Posterior cingulate gyrus (tissue), 11 donors: ENCODE data around the gene DYRK3.
"Not testable (repeated sequence)": the region's sequence is repeated elsewhere in the genome, so short reads cannot be mapped to it uniquely, and the experiment has no call there.

Experiments
- DNase-seq, 10 donors: peaks; one replicate each; pipeline versions ENCODE4 v3.0.0 to v3.0.0-alpha.2; 2020 to 2021; ENCODE audit warnings: mixed read lengths in 3 of 10
- intact Hi-C: fragments of 100-400 bp; cut with DNase I; formaldehyde crosslinking; loops from one replicate; pipeline ENCODE4 v1.15.1; 2023

The DYRK3 gene

DNA sequence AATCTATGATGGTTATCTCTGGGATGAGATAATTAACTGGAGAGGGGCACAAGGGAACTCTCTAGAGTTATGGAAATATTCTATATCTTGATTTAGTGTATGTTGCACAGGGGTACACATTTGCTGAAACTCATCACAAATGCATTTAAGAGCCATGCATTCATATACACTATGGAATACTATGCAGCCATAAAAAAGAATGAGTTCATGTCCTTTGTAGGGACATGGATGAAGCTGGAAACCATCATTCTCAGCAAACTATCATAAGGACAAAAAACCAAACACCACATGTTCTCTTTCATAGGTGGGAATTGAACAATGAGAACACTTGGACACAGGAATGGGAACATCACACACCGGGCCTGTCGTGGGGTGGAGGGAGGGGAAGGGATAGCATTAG, 8.9 kb upstream of the DYRK3 start:
- DNase-seq, intact Hi-C loops: not testable (repeated sequence)

DNA sequence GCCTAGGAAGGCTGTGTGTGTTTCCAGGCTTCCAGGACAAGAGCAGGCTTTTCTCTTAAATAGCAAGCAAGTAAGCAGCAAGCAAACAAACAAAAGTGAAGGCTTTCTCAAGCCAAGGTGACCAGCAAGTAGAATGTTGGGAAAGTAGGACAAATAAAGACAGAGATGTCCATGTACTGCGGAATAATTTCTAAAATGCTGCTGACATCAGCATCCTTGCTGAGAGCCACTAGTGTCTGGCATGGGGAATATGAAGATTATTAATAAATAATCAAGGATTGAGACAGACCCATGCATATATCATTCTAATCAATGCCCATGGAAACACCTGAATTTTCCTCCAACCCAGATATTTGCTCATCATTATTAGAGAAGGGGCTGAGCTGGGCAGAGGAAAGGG, 6.4 kb upstream of the DYRK3 start:
- no peak for DNase-seq
- intact Hi-C loops, result no loop called here

DNA sequence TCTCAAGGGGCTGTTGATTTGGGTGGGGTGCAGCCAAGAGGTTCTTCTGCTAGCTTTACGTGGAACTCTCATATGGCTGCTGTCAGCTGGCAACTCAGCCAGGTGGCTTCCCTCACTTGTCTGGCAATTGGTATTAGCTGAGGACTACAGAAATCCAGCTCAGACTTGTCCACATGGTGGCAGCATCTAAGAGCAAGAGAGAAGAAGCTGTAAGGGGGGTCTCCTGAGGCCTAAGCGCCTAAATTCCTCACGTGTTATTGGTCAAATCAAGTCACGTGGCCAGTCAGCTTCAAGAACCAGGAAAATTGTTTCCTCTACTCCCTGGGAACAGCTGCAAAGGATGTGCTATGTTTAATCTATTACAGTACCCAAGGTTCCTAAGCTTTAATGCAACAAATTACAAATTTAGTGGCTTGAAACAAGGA, 4.2 kb upstream of the DYRK3 start:
- intact Hi-C loops, result loop anchor here (5.0 kb wide), 1 partner anchor 866 kb away; the partner anchor contains the start of gene CR1
- DNase-seq, result peak in 3 of 10 donors; percentile 6 to 29 (median 12)

DNA sequence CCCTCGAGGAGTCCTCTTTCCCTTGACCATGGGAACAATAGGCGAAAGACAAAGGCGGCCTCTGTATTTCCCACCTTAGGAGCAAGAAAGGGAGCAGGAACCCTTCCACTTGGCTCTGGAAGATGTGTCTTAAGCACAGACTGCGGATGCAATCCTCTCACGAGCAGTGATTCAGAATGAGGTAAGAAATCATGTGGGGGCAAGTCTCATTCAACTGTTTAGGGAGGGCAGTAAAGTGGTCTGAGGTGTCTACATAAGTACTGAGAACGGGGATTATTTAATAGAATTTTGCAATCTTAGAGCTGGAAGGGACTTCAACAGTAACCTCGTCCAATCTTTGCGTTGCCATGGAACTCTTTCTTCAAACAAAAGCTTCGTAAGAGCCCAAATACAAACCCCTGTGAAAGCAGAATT, 1.6 kb upstream of the DYRK3 start:
- no peak for DNase-seq
- intact Hi-C loops, result loop anchor here (1.0 to 5.0 kb wide), 4 partner anchors 31 to 864 kb away; partner anchors contain the start of gene CR1

DNA sequence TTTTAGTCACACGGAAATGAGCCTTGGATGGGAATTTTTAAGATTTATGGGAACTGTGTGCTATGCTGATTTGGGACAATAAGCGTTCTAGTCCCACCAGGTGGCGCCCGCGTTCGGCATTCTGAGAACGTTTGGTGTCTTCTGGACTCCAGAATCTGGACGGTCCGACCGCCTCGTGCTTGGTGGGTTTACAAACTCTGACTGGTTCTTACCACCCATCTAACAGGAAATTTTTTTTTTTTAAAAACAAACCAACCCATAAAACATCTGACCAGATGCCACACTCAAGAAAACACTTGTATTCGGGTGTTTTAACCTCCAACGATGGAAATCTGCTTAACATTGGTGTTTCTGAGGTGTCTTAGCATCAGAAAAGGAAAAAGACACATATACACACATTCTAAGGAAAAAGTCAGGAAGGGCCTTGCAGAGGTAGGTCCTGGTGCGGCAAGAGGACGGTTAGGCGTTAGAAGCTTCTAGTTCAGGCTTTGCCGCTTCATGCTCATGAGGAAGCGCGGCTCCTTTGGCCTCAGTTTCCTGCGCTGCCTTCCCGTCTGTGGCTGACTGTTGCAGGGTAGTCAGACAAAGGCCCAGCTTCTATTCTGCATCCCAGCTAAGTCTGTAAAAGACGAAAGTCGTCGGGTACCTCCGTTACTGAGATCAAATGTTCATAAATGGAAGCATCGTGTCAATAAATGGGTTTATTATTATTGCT, 814 bp upstream of the DYRK3 start:
- peak; percentile 80 to 98 (median 94) for DNase-seq
- intact Hi-C loops, result loop anchor here (1.0 to 5.0 kb wide), 4 partner anchors 30 to 863 kb away; partner anchors contain the start of gene CR1

DNA sequence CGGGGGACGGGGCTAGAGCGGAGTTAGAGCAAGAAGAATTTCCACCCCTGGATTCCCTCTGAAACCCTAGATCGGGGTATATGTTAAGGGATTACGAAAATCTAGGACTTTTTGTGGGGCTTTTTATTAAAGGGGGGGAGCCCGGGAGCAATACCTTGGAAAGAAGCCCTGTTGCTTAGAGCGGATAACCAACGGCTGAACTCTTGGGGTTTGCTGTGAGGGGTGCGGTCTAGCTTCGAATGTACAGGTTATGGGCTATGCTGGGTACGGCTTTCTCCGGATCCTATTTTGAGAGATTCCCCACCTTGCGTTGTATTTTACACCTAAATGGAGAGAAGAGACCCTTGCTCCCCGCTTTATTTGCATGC, 626 bp downstream of the DYRK3 start:
- DNase-seq, result no peak
- intact Hi-C loops, result loop anchor here (2.0 kb wide), 2 partner anchors 277 to 347 kb away; no protein-coding TSS in a partner anchor

DNA sequence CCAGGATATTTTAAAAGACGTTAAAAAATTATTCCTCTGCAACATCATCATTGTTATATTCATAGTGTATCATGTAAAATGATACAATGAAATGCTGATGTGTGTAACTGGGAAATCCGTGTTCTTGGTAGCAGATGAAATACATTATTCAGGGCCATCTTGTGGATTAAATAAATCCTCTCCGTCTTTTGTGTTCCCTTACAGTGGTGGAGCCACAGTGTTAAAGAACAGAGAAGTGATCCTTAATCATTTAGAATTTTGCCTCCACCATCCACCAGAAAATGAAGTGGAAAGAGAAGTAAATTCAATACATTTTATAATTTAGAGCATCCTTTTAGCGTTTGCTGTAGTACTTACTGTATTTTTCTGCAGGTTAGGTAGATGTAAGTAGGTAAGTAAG, 1.3 kb downstream of the DYRK3 start:
- DNase-seq, result no peak
- intact Hi-C loops, result no loop called here

DNA sequence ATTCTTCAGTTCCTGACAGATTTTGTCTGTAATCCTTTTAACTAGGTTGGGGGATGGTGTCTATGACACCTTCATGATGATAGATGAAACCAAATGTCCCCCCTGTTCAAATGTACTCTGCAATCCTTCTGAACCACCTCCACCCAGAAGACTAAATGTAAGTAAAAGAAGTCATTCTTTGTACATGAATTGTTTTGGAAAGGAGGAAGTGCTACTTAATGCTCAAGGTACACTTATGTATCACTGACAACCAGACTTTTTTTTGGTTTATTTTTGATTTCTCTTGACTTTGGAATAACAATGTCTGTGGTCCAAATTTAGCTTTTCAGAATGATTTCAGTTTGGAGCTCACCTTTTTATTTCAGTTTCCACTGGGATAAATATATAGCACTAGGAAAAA, 2.3 kb downstream of the DYRK3 start:
- DNase-seq, result no peak
- intact Hi-C loops, result no loop called here

DNA sequence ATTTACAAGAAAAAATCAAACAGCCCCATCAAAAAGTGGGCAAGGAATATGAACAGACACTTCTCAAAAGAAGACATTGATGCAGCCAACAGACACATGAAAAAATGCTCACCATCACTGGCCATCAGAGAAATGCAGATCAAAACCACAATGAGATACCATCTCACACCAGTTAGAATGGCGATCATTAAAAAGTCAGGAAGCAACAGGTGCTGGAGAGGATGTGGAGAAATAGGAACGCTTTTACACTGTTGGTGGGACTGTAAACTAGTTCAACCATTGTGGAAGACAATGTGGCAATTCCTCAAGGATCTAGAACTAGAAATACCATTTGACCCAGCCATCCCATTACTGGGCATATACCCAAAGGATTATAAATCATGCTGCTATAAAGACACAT, 6.7 kb downstream of the DYRK3 start:
- DNase-seq, intact Hi-C loops: not testable (repeated sequence)

DNA sequence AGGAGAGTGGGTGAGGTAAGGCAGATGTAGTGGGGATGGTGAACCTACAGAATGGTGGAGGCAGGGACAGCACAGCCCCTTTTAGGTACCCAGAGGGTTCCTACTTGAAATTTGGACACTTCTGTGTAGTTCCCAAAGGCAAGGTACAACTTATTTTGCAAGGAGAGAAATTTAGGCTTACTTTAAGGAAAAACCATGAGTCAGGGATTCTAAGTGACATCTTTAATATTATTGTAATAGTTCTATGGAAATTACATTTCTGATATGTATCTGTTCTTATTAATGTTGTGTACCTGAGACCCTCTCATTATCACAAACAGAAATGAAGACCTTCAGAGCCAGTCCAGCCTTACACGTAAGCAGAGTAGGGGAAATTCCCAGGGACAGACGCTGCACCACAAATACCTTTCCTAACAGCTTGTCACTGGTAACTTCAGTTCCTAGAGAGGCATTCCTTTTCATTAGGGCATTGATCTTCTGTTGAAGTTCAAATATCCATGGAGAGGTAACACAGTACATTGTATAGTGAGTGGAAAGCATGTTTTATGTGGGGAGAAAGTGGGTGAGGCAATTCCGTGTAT, 7.9 kb downstream of the DYRK3 start:
- intact Hi-C loops, result no loop called here

DNA sequence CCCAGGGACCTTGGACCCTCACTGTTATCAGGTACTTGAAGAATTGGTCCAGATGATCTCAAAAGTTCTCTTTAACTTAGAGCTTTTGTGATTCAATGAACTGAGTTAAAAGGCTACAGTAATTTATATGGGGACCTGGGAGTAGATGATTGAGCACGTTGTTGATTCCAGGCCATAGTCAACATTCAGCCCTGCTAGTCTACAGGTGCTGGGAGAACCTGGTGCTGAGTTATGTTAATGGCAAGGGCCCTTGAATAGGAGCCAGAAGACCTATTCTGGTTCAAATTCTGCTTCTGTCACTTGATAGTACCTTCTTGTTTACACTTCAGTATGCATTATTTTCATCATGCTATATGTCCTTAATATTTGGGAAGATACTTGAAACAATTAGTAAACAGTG, 11.2 kb downstream of the DYRK3 start:
- no peak for DNase-seq
- intact Hi-C loops, result no loop called here

More for the DNA sequence above, 7.9 kb downstream of the DYRK3 start:
- no peak for DNase-seq

DNA sequence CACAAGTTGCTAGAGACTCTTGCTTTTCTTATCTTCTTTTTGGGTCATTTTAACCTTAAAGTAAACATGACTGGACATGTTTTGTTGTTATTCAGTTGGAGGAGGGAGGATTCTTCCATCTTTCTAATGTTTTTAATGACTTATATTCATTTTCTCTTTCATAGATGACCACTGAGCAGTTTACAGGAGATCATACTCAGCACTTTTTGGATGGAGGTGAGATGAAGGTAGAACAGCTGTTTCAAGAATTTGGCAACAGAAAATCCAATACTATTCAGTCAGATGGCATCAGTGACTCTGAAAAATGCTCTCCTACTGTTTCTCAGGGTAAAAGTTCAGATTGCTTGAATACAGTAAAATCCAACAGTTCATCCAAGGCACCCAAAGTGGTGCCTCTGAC, 11.9 kb downstream of the DYRK3 start:
- no peak for DNase-seq
- intact Hi-C loops, result no loop called here

DNA sequence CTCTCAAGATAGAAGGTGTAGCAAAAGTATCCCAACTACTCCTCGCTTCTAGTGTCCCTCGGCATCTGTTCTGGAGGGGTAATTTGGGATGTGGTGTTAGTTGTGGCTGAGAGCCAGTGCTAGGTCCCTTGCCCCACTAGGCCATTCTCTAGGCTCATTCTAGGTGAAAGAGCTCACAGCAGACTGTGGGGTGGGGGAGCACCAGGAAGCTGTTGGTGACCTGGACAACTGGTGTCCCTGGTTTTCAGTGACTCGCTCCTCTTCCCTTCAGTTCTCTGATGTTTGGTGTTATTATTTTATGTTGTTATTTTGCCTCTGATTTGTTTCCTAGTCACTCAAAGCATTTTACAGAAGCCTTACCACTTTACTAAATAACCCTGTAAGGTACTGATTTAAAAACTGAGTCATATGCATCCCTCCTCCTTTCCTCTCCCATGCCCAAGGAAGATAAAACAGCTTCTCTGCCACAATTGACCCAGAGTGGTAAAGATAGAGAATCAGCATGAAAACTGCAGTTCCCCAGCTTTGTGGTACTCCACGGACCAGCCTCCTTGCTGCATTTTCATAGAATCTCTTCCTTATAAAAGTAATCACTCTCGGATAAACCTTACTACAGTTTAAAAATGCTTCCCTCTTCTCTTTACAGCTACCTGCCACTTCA, 14.1 kb downstream of the DYRK3 start:
- intact Hi-C loops, result no loop called here
- no peak for DNase-seq

DNA sequence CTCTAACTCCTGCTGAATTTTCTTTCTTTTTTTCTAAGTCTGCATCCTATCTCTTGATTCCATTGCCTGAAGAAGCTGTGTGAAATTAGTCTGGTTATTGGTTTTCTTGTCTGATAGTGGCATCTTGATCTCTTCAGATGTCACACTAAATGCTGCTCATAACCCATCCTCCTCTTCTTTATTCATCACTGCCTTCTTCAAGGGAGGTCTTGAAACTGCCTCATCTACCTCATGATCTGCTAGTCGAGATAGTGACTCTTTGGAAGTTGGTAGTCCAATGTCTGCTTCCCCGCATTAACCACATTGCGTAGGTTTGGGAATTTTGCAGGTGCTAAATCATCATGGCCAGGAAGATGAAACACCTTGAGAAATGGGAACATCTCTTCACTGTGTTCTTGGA, 15.7 kb downstream of the DYRK3 start:
- intact Hi-C loops, result no loop called here
- DNase-seq, result no peak

DNA sequence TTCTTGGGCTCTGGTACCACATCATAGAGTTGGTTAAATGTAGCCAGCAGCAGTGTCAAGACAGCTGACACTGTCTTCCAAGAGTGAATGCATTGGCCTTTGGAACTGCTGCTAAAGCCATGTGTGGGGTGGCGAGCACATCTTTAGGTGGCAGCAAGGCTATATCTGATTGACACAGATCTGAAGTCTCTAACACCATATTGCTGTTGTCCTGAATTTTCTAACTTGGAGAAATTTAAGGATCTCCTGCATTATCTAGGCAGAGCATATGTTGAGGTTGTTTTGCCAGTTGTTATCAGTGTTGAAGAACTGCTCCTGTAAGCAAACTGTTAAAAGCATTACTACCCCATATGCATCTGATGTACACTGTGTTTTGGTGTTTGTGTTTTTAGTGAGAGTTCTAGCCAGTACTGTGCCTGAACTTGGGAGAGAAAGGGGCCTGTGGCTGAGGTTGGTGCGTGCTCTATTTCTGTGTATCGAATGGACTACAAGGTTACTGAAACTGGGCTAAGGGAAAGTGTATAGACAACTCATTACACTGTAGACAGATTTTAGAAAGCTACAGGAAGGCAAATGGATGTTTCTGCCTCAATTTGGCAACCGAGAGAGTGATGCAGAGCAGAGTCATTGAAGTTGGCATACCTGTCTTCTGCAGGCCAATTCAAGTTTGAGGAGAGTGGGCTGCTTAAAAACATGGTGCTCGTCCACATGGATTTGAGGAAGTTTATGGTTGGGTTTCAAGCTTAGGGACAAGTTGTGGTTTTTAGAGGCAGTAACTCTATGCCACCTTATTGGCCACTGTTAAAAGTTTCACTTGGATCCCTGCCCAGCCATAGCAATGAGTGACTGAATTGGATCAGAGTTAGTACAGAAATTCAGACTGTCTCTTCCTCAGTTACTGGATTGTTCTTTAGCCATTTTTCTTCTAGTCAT, 16.9 kb downstream of the DYRK3 start:
- DNase-seq, result no peak
- intact Hi-C loops, result no loop called here

DNA sequence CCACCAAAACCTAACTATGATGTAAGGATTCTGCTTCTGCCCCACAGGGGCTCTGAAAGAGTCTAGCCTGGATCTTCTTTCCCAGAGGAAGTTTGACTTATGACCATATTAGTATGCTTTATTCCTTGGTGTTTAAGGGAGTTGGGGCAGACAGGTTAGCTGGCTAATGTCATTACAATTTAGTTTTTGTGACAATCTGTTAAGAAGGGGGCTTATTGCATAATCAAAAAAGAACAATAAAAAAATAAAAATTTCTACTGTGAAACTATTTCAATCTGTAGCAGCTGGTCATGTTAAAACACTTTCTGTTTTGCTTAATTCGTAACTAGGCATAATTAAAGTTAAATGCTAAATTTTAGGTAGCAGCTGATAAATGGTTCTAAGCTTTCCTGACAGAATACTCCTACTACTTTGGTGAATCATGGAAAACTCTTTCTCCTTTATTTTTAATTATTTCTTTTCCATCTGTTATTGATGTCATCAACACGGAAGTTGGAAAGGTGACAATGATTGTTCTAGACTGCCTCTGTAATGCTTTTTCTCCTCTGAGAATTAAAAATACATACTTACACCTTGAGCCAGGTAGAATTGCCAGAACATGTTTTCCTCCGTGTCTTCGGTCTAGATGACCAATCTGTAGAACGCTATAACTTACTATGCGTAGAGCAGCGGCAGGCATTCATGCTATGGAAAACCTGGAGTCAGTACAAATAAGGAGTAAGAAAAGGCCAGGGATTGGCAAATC, 18.6 kb downstream of the DYRK3 start:
- intact Hi-C loops, result no loop called here
- DNase-seq, result no peak

DNA sequence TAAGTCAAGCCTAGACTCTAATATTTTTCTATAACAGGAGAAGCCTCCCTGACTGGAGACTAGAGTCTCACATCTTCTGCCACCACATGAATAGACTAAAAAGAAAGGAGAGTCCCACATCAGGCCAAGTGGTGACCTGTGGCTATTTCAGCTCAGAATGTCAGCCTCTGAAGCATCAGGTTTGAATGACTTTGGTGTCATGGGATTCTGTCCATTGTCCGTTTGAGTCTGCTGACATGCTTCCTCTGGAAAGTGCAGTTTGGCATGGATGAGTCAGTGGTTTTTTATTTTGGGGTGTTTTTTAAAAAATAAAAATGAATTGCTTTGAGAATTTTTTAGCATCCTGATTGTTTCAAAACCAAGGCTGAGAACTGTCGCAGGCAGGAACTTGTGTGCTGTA, 19.5 kb downstream of the DYRK3 start:
- intact Hi-C loops, result no loop called here
- no peak for DNase-seq

DNA sequence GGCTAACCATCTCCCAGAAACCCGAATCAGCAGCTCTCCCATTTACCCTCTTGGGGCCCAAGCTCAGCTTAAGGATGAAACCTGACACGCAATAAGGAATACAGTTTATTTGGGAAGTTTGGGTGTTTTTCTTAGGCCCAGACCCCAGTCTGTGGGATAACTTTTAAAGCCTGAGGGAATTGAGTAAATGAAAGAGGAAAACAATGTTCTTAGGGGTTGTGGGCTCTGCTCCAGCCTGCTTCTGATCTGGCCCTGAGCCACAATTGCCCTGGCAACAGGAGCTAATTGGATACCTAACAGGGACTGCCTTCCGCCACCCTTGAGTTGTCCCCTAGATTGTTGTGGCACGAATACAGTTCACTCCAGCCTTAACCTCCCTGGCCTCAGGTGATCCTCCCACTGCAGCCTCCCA, 20.1 kb downstream of the DYRK3 start:
- intact Hi-C loops, result no loop called here
- no peak for DNase-seq

DNA sequence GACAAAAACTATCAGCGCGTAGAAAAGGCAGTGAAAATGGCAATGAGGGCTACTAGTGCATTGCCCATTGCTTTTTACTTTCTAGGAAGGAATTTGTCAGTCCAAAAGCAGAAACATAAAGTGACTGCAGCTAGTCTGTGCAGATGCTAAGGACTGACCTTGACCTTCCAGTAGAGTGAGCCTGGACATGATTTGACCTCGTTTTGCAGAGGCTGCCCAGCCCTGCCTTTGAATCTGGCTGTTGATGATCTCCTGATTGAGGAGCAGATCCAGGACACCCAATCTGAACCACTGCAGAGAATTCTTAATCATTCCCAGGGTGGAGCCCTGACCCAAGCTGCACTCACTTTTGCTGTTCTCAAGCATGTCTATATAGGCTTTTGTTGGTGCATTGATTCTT, 21.6 kb downstream of the DYRK3 start:
- no peak for DNase-seq
- intact Hi-C loops, result no loop called here

DNA sequence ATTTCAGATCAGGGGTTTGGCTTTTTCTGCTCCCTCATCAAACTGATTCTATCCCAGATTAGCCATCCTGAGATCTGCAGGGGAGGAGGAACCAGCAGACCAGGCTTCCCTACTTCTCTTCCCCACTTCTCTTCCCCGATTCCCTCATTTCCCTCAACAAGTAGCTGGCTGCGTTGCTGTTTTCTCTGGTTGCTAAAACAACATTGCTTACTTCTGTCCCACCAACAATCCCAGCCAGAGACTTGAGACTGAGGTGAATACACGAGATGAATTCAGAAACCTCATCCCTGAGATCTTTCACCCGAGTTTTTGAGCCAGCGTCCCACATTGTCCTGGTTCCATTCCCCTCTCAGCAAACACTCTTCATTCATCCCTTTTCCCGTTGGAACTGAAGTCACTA, 22.4 kb downstream of the DYRK3 start:
- intact Hi-C loops, result no loop called here
- no peak for DNase-seq
